ENCODE measurements around the gene PRKCE.

Gene PRKCE

GRCh38 chr2:45890819-45891218 lies 239.3 kb downstream of the PRKCE start:
- no peak for DNase-seq (ENCODE audit: low read depth)

- no peak for DNase-seq (ENCODE audit: low read depth)
Observed at GRCh38 chr2:45891719-45892424, 240.4 kb downstream of the PRKCE start.

GRCh38 chr2:45892425-45892745 lies 240.9 kb downstream of the PRKCE start:
- DNase-seq (ENCODE audit: low read depth), result no peak

- DNase-seq (ENCODE audit: low read depth), result no peak
Observed at GRCh38 chr2:45892757-45893156, 241.3 kb downstream of the PRKCE start.

- no peak for DNase-seq (ENCODE audit: low read depth)
Observed at GRCh38 chr2:45894211-45894610, 242.7 kb downstream of the PRKCE start.

- no peak for DNase-seq (ENCODE audit: low read depth)
Observed at GRCh38 chr2:45895241-45895861, 243.9 kb downstream of the PRKCE start.

GRCh38 chr2:45896311-45896710 lies 244.8 kb downstream of the PRKCE start:
- no peak for DNase-seq (ENCODE audit: low read depth)

- DNase-seq (ENCODE audit: low read depth), result no peak
Observed at GRCh38 chr2:45897842-45898241, 246.4 kb downstream of the PRKCE start.

GRCh38 chr2:45898819-45899218 lies 247.3 kb downstream of the PRKCE start:
- no peak for DNase-seq (ENCODE audit: low read depth)

GRCh38 chr2:45899926-45900325 lies 248.5 kb downstream of the PRKCE start:
- DNase-seq (ENCODE audit: low read depth), result no peak

- DNase-seq (ENCODE audit: low read depth), result no peak
Observed at GRCh38 chr2:45901468-45902032, 250.1 kb downstream of the PRKCE start.

- no peak for DNase-seq (ENCODE audit: low read depth)
Observed at GRCh38 chr2:45902380-45902779, 250.9 kb downstream of the PRKCE start.

- no peak for DNase-seq (ENCODE audit: low read depth)
Observed at GRCh38 chr2:45902781-45903375, 251.4 kb downstream of the PRKCE start.

GRCh38 chr2:45904267-45904945 lies 252.9 kb downstream of the PRKCE start:
- no peak for DNase-seq (ENCODE audit: low read depth)

GRCh38 chr2:45904946-45905631 lies 253.6 kb downstream of the PRKCE start:
- DNase-seq (ENCODE audit: low read depth), result no peak

- no peak for DNase-seq (ENCODE audit: low read depth)
Observed at GRCh38 chr2:45905632-45905958, 254.1 kb downstream of the PRKCE start.

- no peak for DNase-seq (ENCODE audit: low read depth)
Observed at GRCh38 chr2:45907592-45907991, 256.1 kb downstream of the PRKCE start.

- DNase-seq (ENCODE audit: low read depth), result no peak
Observed at GRCh38 chr2:45908316-45909170, 257.1 kb downstream of the PRKCE start.

- DNase-seq (ENCODE audit: low read depth), result no peak
Observed at GRCh38 chr2:45909171-45909565, 257.7 kb downstream of the PRKCE start.

- no peak for DNase-seq (ENCODE audit: low read depth)
Observed at GRCh38 chr2:45909677-45910191, 258.3 kb downstream of the PRKCE start.

GRCh38 chr2:45910473-45911060 lies 259.1 kb downstream of the PRKCE start:
- no peak for DNase-seq (ENCODE audit: low read depth)

Data from activated T-cell treated with anti-CD3 and anti-CD28 coated beads for 1 hour (primary cell).